K562 (cell line): ENCODE data around the gene SLA2. TPM values are rescaled to one million over a fixed set of nuclear protein-coding genes. Genes with fewer than 3 reads are reported as not detected.

ENCODE experiments used
- ATAC-seq: fragments of 200-7000 bp; cut with Tn5 transposase; 3 replicates; pipeline ENCODE4 v1.9.1; 2020; ENCODE audit warnings: moderate library complexity
- BruUV-seq: library from RNA; stranded (reverse); fragments of 400-500 nt; replicated peaks from 2 replicates; lab custom pipeline; 2021; lab: Mats Ljungman, UMichigan
- CTCF ChIA-PET: fragments of 300-600 bp; formaldehyde crosslinking; extraction: SDS; loops from one replicate; lab custom pipeline; 2021; ENCODE audit warnings: low intra/inter-chr PET ratio; lab: Yijun Ruan, JAX
- POLR2A ChIA-PET: fragments of 300-600, 350-650 bp; sonication (Branson Sonifier 250); formaldehyde crosslinking; extraction: SDS; loops from one replicate; lab custom pipeline; 2021; ENCODE audit warnings: antibody characterized with exemption, inconsistent platforms; lab: Yijun Ruan, JAX
- DNase-seq, 4 experiments: peaks; one replicate each; pipeline versions ENCODE4 v3.0.0 to v3.0.0-alpha.2; 2011 to 2018; ENCODE audit warnings: low spot score in 3 of 4, mixed read lengths in 3 of 4; ENCODE audit errors: extremely low read depth in 1 of 4
- FAIRE-seq: peaks from 2 replicates; lab custom pipeline; 2011; peaks lifted over from hg19 to GRCh38; lab: Jason Lieb, UNC
- H2AFZ ChIP-seq: 2 replicates; pipeline ENCODE4 v1.6.0; 2011; ENCODE audit warnings: low read depth, low read length, control low read depth, inconsistent platforms
- H3K27ac ChIP-seq: fragments of 200-600 bp; 3 replicates; pipeline ENCODE4 v1.8.0; 2011; ENCODE audit warnings: low read depth, mild to moderate bottlenecking, control low read depth, inconsistent platforms, low read length, moderate library complexity, mixed read lengths; ENCODE audit errors: extremely low read depth
- H3K27me3 ChIP-seq, 2 experiments: fragments of 300-600 bp in 1 of 2; 2 replicates in 1 of 2; 3 replicates in 1 of 2; pipeline versions ENCODE4 v1.6.0 to v1.8.0; 2011; ENCODE audit warnings: inconsistent platforms in 2 of 2, low read length in 2 of 2, mild to moderate bottlenecking in 1 of 2, mixed read lengths in 1 of 2, moderate library complexity in 1 of 2; ENCODE audit not compliant: control insufficient read depth in 2 of 2, insufficient read depth in 2 of 2
- H3K36me3 ChIP-seq: fragments of 300-600 bp; 3 replicates; pipeline ENCODE4 v1.8.0; 2011; ENCODE audit warnings: mild to moderate bottlenecking, low read length, inconsistent platforms; ENCODE audit not compliant: control insufficient read depth, insufficient read depth
- H3K4me1 ChIP-seq, 2 experiments: fragments of 200-600 bp in 1 of 2; replicated peaks in 1 of 2; 2 replicates in 1 of 2; 3 replicates in 1 of 2; pipeline versions ENCODE4 v1.5.1 to v1.8.0; 2011; ENCODE audit warnings: inconsistent platforms in 2 of 2, low read length in 2 of 2, mild to moderate bottlenecking in 1 of 2, mixed read lengths in 1 of 2, moderate library complexity in 1 of 2; ENCODE audit not compliant: control insufficient read depth in 2 of 2, insufficient read depth in 2 of 2
- H3K4me2 ChIP-seq: 2 replicates; pipeline ENCODE4 v1.6.1; 2011; ENCODE audit warnings: low read length, control low read depth, inconsistent platforms, mixed read lengths; ENCODE audit not compliant: insufficient read depth
- H3K4me3 ChIP-seq: fragments of 200-600 bp; sonication (generic), shearing (Covaris generic); 2 replicates; pipeline ENCODE4 v1.5.1; 2016; ENCODE audit warnings: control low read depth, inconsistent platforms
- H3K79me2 ChIP-seq: fragments of 200-600 bp; 3 replicates; pipeline ENCODE4 v1.8.0; 2011; ENCODE audit warnings: low read length, inconsistent platforms; ENCODE audit not compliant: control insufficient read depth, insufficient read depth
- H3K9ac ChIP-seq, 2 experiments: 2 replicates each; pipeline versions ENCODE4 v1.6.0 to v1.6.1; 2011; ENCODE audit warnings: low read depth in 2 of 2, low read length in 2 of 2, control low read depth in 1 of 2, inconsistent platforms in 1 of 2, mild to moderate bottlenecking in 1 of 2, mixed read lengths in 1 of 2; ENCODE audit not compliant: insufficient read depth in 1 of 2
- H3K9me1 ChIP-seq: one replicate; pipeline ENCODE4 v1.6.0; 2011; ENCODE audit warnings: inconsistent platforms, mild to moderate bottlenecking, low read length, moderate library complexity; ENCODE audit not compliant: control insufficient read depth, insufficient read depth
- H3K9me3 ChIP-seq: replicated peaks from 2 replicates; pipeline ENCODE4 v1.5.1; 2011; ENCODE audit warnings: low read depth, low read length, inconsistent platforms; ENCODE audit not compliant: control insufficient read depth, insufficient read depth
- H4K20me1 ChIP-seq: replicated peaks from 2 replicates; pipeline ENCODE4 v1.6.1; 2011; ENCODE audit warnings: low read length, inconsistent platforms, mixed read lengths; ENCODE audit not compliant: control insufficient read depth, insufficient read depth
- EHMT2 ChIP-seq: fragments of 450-650 bp; IDR thresholded peaks from 2 replicates; pipeline ENCODE4 v1.6.1; 2018; ENCODE audit warnings: antibody characterized with exemption
- ELF4 ChIP-seq: fragments of 450-650 bp; formaldehyde crosslinking; IDR thresholded peaks from 2 replicates; pipeline ENCODE4 v1.4.0; 2022; ENCODE audit warnings: missing genetic modification characterization
- ESRRA ChIP-seq: fragments of 450-650 bp; IDR thresholded peaks from 2 replicates; pipeline ENCODE4 v1.6.1; 2014; ENCODE audit warnings: low read depth, mild to moderate bottlenecking, moderate library complexity, borderline replicate concordance
- JUNB ChIP-seq: fragments of 450-650 bp; formaldehyde crosslinking; conservative IDR thresholded peaks from 2 replicates; pipeline ENCODE4 v1.4.0; 2020; ENCODE audit warnings: mild to moderate bottlenecking
- NFYB ChIP-seq: IDR thresholded peaks from 2 replicates; pipeline ENCODE4 v1.6.1; 2011; ENCODE audit warnings: mild to moderate bottlenecking, moderate library complexity; ENCODE audit not compliant: insufficient read length; ENCODE audit errors: extremely low read depth
- NR1H2 ChIP-seq: sonication (generic); formaldehyde crosslinking; IDR thresholded peaks from 2 replicates; pipeline ENCODE4 v1.4.0; 2020; ENCODE audit warnings: mild to moderate bottlenecking, missing genetic modification reagents
- PHTF2 ChIP-seq: fragments of 250-450 bp; sonication (Bioruptor Pico); IDR thresholded peaks from 2 replicates; pipeline ENCODE4 v1.5.0; 2021; ENCODE audit warnings: mild to moderate bottlenecking
- RBM34 ChIP-seq: fragments of 200-400 bp; formaldehyde crosslinking; IDR thresholded peaks from 2 replicates; pipeline ENCODE4 v1.6.1; 2018; ENCODE audit warnings: low read length, borderline replicate concordance; ENCODE audit not compliant: insufficient read depth
- SMARCE1 ChIP-seq: fragments of 450-650 bp; IDR thresholded peaks from 2 replicates; pipeline ENCODE4 v1.7.1; 2016; ENCODE audit warnings: mild to moderate bottlenecking
- U2AF1 ChIP-seq: fragments of 200-400 bp; formaldehyde crosslinking; optimal IDR thresholded peaks from 2 replicates; pipeline ENCODE3; 2017; ENCODE audit warnings: mild to moderate bottlenecking, low read depth, low read length, moderate library complexity
- ZNF124 ChIP-seq: sonication (generic); formaldehyde crosslinking; IDR thresholded peaks from 2 replicates; pipeline ENCODE4 v1.8.1; 2022; ENCODE audit warnings: missing genetic modification reagents
- ZNF143 ChIP-seq: sonication (generic); formaldehyde crosslinking; IDR thresholded peaks from 2 replicates; pipeline ENCODE4 v1.9.0; 2022; ENCODE audit warnings: mild to moderate bottlenecking, missing genetic modification reagents
- WGBS: fragments of 100-300 bp; shearing (Covaris generic); methylation state at CpG from one replicate; pipeline ENCODE4 v1.1.6; 2016; ENCODE audit warnings: low coverage, mixed read lengths; ENCODE audit not compliant: insufficient coverage; ENCODE audit errors: missing lambda C conversion rate; 5-methylcytosine and 5-hydroxymethylcytosine counted together
- in situ Hi-C: fragments of 300-500 bp; cut with MboI; formaldehyde crosslinking; loops from 4 replicates; pipeline ENCODE4 v1.15.0; 2018; ENCODE audit warnings: inconsistent platforms, mixed read lengths
- intact Hi-C: fragments of 100-400 bp; cut with micrococcal nuclease; formaldehyde crosslinking; loops from 2 replicates; pipeline ENCODE4 v1.14.2; 2022
- polyA plus RNA-seq, 8 experiments: library from polyadenylated mRNA; depleted of rRNA in 4 of 8; stranded (reverse) in 5 of 8; unstranded in 3 of 8; fragments of >200 nt; fragmentation: Nextera tagmentation in 2 of 8; fragmentation: Illumina TruSeq in 1 of 8; extraction: Ambion mirVana in 2 of 8; extraction: Trizol in 1 of 8; gene quantifications; 2 replicates each; pipeline versions ENCODE4 v1.2.1 to v1.2.3, GENCODE V29; 2011 to 2014; ENCODE audit warnings: inconsistent platforms in 1 of 8, missing spikeins in 1 of 8
- total RNA-seq, 7 experiments: library from RNA; depleted of rRNA in 6 of 7; stranded (reverse); fragments of >200 nt in 6 of 7; fragmentation: Illumina TruSeq in 2 of 7; extraction: Trizol in 2 of 7; gene quantifications; 2 replicates each; pipeline versions ENCODE4 v1.2.1 to v1.2.3, GENCODE V29; 2011 to 2021; ENCODE audit warnings: low replicate concordance in 1 of 7
- TF ChIP-seq, protein P1 (sequence below): sonication (generic); formaldehyde crosslinking; IDR thresholded peaks from 2 replicates; pipeline ENCODE4 v1.8.0; 2022; ENCODE audit warnings: missing genetic modification reagents, mild to moderate bottlenecking, borderline replicate concordance
- TF ChIP-seq, protein P2 (sequence below): IDR thresholded peaks from 2 replicates; pipeline ENCODE4 v1.6.1; 2011; ENCODE audit warnings: borderline replicate concordance, low read depth, mild to moderate bottlenecking, moderate library complexity, low read length; ENCODE audit not compliant: insufficient read depth, poor library complexity, severe bottlenecking
- TF ChIP-seq, protein P3 (sequence below): fragments of 250-450 bp; sonication (Bioruptor Pico); IDR thresholded peaks from 2 replicates; pipeline ENCODE4 v1.6.1; 2021; ENCODE audit warnings: mild to moderate bottlenecking
- TF ChIP-seq, protein P4 (sequence below): IDR thresholded peaks from 3 replicates; pipeline ENCODE4 v1.6.1; 2011; ENCODE audit warnings: borderline replicate concordance, mild to moderate bottlenecking; ENCODE audit not compliant: insufficient read length, insufficient read depth

SLA2 gene
- total and polyA plus RNA-seq, 9 of the 15 experiments (the other 6 are each of a cell fraction or from before 2014, with no cell fraction given): 0.07 TPM; not detected in 7

DNA sequence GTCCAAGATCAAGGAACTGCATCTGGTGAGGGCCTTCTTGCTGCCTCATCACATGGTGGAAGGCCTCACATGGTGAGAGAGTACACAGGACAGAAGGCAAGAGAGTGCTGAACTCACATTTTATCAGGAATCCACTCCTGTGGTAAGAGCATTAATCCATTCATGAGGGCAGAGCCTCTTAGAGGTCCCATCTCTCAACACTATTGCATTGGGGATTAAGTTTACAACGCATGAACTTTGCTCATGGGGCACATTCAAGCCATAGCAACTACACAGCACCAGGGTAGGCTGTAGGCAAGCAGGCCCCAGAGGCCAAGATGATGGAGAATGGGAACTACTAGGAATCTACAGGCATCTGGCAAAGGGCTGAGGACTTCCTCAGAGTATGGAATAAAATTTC lies 82.6 kb downstream of the SLA2 start:
- Histone ChIP-seq H3K4me1 (no peaks in the 10 kb centered on the region), H3K9me1 (no peaks in the 10 kb centered on the region), H4K20me1 (no peaks in the 10 kb centered on the region), H3K27me3 (no peaks in the 10 kb centered on the region), H3K4me3 (no peak overlapping the region), H3K27ac (no peak overlapping the region), H2AFZ (no peak overlapping the region), H3K4me2 (no peak overlapping the region), H3K9me3 (no peaks in the 10 kb centered on the region), H3K9ac (no peak overlapping the region), H3K36me3 (no peaks in the 10 kb centered on the region), H3K79me2 (no peaks in the 10 kb centered on the region)
- intact Hi-C loops (no loop called here), in situ Hi-C loops (no loop called here)
- DNase-seq: no peak
- ChIA-PET POLR2A (no interaction called here), CTCF (no interaction called here)
- no TSS peak for BruUV-seq
- 5% methylated on average over 1 of the region's 1 CpG for WGBS
- ATAC-seq: no peak
- FAIRE-seq: no peak
- TF ChIP-seq, protein P1, sequence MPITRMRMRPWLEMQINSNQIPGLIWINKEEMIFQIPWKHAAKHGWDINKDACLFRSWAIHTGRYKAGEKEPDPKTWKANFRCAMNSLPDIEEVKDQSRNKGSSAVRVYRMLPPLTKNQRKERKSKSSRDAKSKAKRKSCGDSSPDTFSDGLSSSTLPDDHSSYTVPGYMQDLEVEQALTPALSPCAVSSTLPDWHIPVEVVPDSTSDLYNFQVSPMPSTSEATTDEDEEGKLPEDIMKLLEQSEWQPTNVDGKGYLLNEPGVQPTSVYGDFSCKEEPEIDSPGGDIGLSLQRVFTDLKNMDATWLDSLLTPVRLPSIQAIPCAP (CRISPR knock-in tag): no peak
- TF ChIP-seq, protein P2, sequence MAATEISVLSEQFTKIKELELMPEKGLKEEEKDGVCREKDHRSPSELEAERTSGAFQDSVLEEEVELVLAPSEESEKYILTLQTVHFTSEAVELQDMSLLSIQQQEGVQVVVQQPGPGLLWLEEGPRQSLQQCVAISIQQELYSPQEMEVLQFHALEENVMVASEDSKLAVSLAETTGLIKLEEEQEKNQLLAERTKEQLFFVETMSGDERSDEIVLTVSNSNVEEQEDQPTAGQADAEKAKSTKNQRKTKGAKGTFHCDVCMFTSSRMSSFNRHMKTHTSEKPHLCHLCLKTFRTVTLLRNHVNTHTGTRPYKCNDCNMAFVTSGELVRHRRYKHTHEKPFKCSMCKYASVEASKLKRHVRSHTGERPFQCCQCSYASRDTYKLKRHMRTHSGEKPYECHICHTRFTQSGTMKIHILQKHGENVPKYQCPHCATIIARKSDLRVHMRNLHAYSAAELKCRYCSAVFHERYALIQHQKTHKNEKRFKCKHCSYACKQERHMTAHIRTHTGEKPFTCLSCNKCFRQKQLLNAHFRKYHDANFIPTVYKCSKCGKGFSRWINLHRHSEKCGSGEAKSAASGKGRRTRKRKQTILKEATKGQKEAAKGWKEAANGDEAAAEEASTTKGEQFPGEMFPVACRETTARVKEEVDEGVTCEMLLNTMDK: no peak
- no peak for TF ChIP-seq NFYB
- no peak for TF ChIP-seq ESRRA
- no peak for TF ChIP-seq ZNF143
- TF ChIP-seq JUNB: no peak
- TF ChIP-seq U2AF1: no peak
- no peak for TF ChIP-seq ZNF124 (CRISPR knock-in tag)
- TF ChIP-seq NR1H2 (CRISPR knock-in tag): no peak
- no peak for TF ChIP-seq PHTF2 (CRISPR knock-in tag)
- no peak for TF ChIP-seq SMARCE1
- no peak for TF ChIP-seq ELF4 (CRISPR knock-in tag)
- TF ChIP-seq, protein P3, sequence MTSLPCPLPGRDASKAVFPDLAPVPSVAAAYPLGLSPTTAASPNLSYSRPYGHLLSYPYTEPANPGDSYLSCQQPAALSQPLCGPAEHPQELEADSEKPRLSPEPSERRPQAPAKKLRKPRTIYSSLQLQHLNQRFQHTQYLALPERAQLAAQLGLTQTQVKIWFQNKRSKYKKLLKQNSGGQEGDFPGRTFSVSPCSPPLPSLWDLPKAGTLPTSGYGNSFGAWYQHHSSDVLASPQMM (CRISPR knock-in tag): no peak
- no peak for TF ChIP-seq RBM34
- TF ChIP-seq, protein P4, sequence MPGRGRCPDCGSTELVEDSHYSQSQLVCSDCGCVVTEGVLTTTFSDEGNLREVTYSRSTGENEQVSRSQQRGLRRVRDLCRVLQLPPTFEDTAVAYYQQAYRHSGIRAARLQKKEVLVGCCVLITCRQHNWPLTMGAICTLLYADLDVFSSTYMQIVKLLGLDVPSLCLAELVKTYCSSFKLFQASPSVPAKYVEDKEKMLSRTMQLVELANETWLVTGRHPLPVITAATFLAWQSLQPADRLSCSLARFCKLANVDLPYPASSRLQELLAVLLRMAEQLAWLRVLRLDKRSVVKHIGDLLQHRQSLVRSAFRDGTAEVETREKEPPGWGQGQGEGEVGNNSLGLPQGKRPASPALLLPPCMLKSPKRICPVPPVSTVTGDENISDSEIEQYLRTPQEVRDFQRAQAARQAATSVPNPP: no peak
- TF ChIP-seq EHMT2: no peak
- TF ChIP-seq, all 486 proteins: peak for 0
